WTC11 (cell line): Measurements from ENCODE around the gene SDF2. TPM values are rescaled to one million over a fixed set of nuclear protein-coding genes. Genes with fewer than 3 reads are reported as not detected.

Source experiments
- ATAC-seq: fragments of 200-7000 bp; cut with Tn5 transposase; 2 replicates; pipeline ENCODE4 v1.10.0; 2021; ENCODE audit warnings: mild to moderate bottlenecking, moderate library complexity
- CTCF ChIA-PET: fragments of 300-600 bp; sonication (Branson Sonifier 250); formaldehyde crosslinking; loops from one replicate; lab custom pipeline; 2021; ENCODE audit warnings: antibody characterized with exemption; lab: Charles Lee
- POLR2A ChIA-PET: fragments of 350-600 bp; sonication (Branson Sonifier 250); formaldehyde crosslinking; loops from one replicate; lab custom pipeline; 2021; ENCODE audit warnings: antibody characterized with exemption; lab: Charles Lee
- DNase-seq: peaks from one replicate; pipeline ENCODE4 v3.0.0; 2021; ENCODE audit warnings: low spot score
- H3K27ac Mint-ChIP-seq: 2 replicates; pipeline ENCODE4 v1.8.0; 2021; ENCODE audit warnings: mixed read lengths
- H3K27me3 Mint-ChIP-seq: 2 replicates; pipeline ENCODE4 v1.8.0; 2021; ENCODE audit warnings: low read depth, mild to moderate bottlenecking, moderate library complexity, mixed read lengths
- H3K36me3 Mint-ChIP-seq: 2 replicates; pipeline ENCODE4 v1.8.0; 2021; ENCODE audit warnings: mixed read lengths
- H3K4me1 Mint-ChIP-seq: 2 replicates; pipeline ENCODE4 v1.8.0; 2022; ENCODE audit warnings: mixed read lengths
- H3K4me3 Mint-ChIP-seq: 2 replicates; pipeline ENCODE4 v1.8.0; 2021; ENCODE audit warnings: mild to moderate bottlenecking, moderate library complexity, mixed read lengths
- H3K9me3 Mint-ChIP-seq: 2 replicates; pipeline ENCODE4 v1.8.0; 2021; ENCODE audit warnings: mixed read lengths
- CREB1 ChIP-seq: sonication (generic); formaldehyde crosslinking; IDR thresholded peaks from 2 replicates; pipeline ENCODE4 v1.8.0; 2023; ENCODE audit warnings: mild to moderate bottlenecking, missing genetic modification reagents
- GABPB1 ChIP-seq: sonication (generic); formaldehyde crosslinking; IDR thresholded peaks from 2 replicates; pipeline ENCODE4 v1.8.1; 2023; ENCODE audit warnings: mild to moderate bottlenecking, missing genetic modification reagents
- GTF2I ChIP-seq: fragments of 250-450 bp; sonication (Bioruptor Pico); conservative IDR thresholded peaks from 2 replicates; pipeline ENCODE4 v1.4.0; 2021; ENCODE audit warnings: mild to moderate bottlenecking
- JAZF1 ChIP-seq: fragments of 250-450 bp; sonication (Bioruptor Pico); IDR thresholded peaks from 2 replicates; pipeline ENCODE4 v1.9.0; 2021; ENCODE audit warnings: moderate library complexity, mild to moderate bottlenecking, inconsistent platforms
- JUN ChIP-seq: sonication (generic); formaldehyde crosslinking; IDR thresholded peaks from 2 replicates; pipeline ENCODE4 v1.8.0; 2023; ENCODE audit warnings: mild to moderate bottlenecking, missing genetic modification reagents
- NFATC4 ChIP-seq: fragments of 250-450 bp; sonication (Bioruptor Pico); IDR thresholded peaks from 2 replicates; pipeline ENCODE4 v1.9.0; 2021; ENCODE audit warnings: mild to moderate bottlenecking
- RELA ChIP-seq: sonication (generic); formaldehyde crosslinking; IDR thresholded peaks from 2 replicates; pipeline ENCODE4 v1.8.1; 2022; ENCODE audit warnings: missing genetic modification reagents, mild to moderate bottlenecking, borderline replicate concordance
- SMAD4 ChIP-seq: sonication (generic); formaldehyde crosslinking; IDR thresholded peaks from 2 replicates; pipeline ENCODE4 v1.8.0; 2022; ENCODE audit warnings: mild to moderate bottlenecking, missing genetic modification reagents
- SOX15 ChIP-seq: fragments of 250-450 bp; sonication (Bioruptor Pico); IDR thresholded peaks from 2 replicates; pipeline ENCODE4 v1.9.0; 2021; ENCODE audit warnings: mild to moderate bottlenecking
- TEAD1 ChIP-seq: sonication (generic); formaldehyde crosslinking; IDR thresholded peaks from 2 replicates; pipeline ENCODE4 v1.8.0; 2022; ENCODE audit warnings: mild to moderate bottlenecking, missing genetic modification reagents
- TP53 ChIP-seq: sonication (generic); formaldehyde crosslinking; IDR thresholded peaks from 2 replicates; pipeline ENCODE4 v1.8.1; 2023; ENCODE audit warnings: mild to moderate bottlenecking, missing genetic modification reagents
- ZNF219 ChIP-seq: sonication (generic); formaldehyde crosslinking; IDR thresholded peaks from 2 replicates; pipeline ENCODE4 v1.8.0; 2023; ENCODE audit warnings: missing genetic modification reagents, mild to moderate bottlenecking, borderline replicate concordance
- total RNA-seq: library from RNA; stranded (reverse); gene quantifications from 3 replicates; pipeline ENCODE4 v1.2.3, GENCODE V29; 2021
- TF ChIP-seq, protein P1 (sequence below): sonication (generic); formaldehyde crosslinking; IDR thresholded peaks from 2 replicates; pipeline ENCODE4 v1.8.1; 2023; ENCODE audit warnings: mild to moderate bottlenecking, missing genetic modification reagents
- TF ChIP-seq, protein P2 (sequence below): sonication (generic); formaldehyde crosslinking; IDR thresholded peaks from 2 replicates; pipeline ENCODE4 v1.8.0; 2022; ENCODE audit warnings: mild to moderate bottlenecking, missing genetic modification reagents
- TF ChIP-seq, protein P3 (sequence below): sonication (generic); formaldehyde crosslinking; IDR thresholded peaks from 2 replicates; pipeline ENCODE4 v1.8.1; 2022; ENCODE audit warnings: mild to moderate bottlenecking, moderate library complexity, missing genetic modification reagents
- TF ChIP-seq, protein P4 (sequence below): sonication (generic); formaldehyde crosslinking; IDR thresholded peaks from 2 replicates; pipeline ENCODE4 v1.8.0; 2022; ENCODE audit warnings: missing genetic modification reagents
- TF ChIP-seq, protein P5 (sequence below): fragments of 250-450 bp; sonication (Bioruptor Pico); conservative IDR thresholded peaks from 2 replicates; pipeline ENCODE4 v1.9.0; 2021; ENCODE audit warnings: mild to moderate bottlenecking
- TF ChIP-seq, protein P6 (sequence below): sonication (generic); formaldehyde crosslinking; conservative IDR thresholded peaks from 2 replicates; pipeline ENCODE4 v1.8.1; 2023; ENCODE audit warnings: mild to moderate bottlenecking, low read depth, missing genetic modification reagents, moderate library complexity

The SDF2 gene
- total RNA-seq, 1 experiment from 2014 or later, result 49.4 TPM

DNA sequence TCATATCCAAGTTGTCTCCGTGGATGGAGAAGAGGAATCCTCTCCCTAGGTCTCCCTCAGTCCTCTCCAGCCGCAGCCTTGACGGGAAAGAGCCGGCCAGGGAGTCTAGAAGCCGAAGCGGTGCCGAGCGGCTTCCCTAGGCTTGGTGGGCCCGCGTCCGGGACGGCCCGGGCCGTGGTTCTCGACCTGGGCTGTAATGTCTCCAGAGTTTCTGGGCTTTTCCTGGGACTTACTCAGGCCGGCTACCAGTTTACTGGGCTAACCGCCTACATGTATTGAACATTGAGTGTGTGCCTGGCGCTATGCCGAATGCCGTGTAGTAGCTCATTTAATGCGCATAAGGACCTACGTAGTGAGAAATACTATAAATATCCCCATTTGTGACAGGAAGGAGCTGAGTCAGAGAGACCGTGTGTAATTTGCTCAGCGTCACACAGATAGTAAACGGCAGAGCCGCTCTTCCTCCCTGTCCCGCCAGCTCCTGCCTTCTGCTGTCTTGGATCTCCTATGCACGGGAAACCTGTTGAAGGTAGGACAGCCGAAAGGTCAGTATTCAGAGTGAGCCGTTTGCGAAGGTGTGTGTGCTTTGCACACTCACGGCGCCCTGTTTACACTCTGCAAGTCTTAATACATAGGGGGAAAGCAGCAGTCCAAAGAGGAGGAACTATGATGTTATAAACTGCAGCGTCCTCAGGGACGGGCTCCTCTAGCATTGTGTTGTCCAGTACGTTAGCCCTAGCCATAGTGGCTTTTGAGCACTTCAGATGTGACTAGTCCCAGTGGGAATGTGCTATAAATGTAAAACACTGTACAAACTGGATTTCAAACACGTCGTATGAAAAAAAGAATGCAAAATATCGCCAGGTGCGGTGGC is 62.2 kb downstream of the SDF2 start:
- Mint-ChIP-seq H3K4me1 (peaks cover 16% of the 10 kb centered on the region), H3K27ac (peak overlapping the region; percentile 86; the same call in 1 of the 2 replicates), H3K9me3 (no peaks in the 10 kb centered on the region), H3K36me3 (peaks cover 20% of the 10 kb centered on the region), H3K4me3 (peak overlapping the region; percentile 94), H3K27me3 (peaks cover 4% of the 10 kb centered on the region)
- DNase-seq, result no peak
- ChIA-PET POLR2A (interaction anchor here (0.6 to 1.2 kb wide), 6 partner anchors 11 to 111 kb away, joined by 3 to 5 read pairs (median 3); partner anchors contain the start of genes ALDOC and PIGS), CTCF (interaction anchor here (0.6 to 1.5 kb wide), 5 partner anchors 14 to 152 kb away, joined by 3 to 5 read pairs (median 4); partner anchors contain the start of gene RSKR)
- ATAC-seq, result peak; percentile 63
- no peak for TF ChIP-seq TEAD1 (CRISPR knock-in tag)
- TF ChIP-seq GABPB1 (CRISPR knock-in tag), result no peak
- 0 out of 2 replicates have a peak, but pooled peaks have one; percentile 3 for TF ChIP-seq SMAD4 (CRISPR knock-in tag)
- TF ChIP-seq, protein P1, sequence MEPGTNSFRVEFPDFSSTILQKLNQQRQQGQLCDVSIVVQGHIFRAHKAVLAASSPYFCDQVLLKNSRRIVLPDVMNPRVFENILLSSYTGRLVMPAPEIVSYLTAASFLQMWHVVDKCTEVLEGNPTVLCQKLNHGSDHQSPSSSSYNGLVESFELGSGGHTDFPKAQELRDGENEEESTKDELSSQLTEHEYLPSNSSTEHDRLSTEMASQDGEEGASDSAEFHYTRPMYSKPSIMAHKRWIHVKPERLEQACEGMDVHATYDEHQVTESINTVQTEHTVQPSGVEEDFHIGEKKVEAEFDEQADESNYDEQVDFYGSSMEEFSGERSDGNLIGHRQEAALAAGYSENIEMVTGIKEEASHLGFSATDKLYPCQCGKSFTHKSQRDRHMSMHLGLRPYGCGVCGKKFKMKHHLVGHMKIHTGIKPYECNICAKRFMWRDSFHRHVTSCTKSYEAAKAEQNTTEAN (CRISPR knock-in tag), result 0 out of 2 replicates have a peak, but pooled peaks have one; percentile 32
- TF ChIP-seq, protein P2, sequence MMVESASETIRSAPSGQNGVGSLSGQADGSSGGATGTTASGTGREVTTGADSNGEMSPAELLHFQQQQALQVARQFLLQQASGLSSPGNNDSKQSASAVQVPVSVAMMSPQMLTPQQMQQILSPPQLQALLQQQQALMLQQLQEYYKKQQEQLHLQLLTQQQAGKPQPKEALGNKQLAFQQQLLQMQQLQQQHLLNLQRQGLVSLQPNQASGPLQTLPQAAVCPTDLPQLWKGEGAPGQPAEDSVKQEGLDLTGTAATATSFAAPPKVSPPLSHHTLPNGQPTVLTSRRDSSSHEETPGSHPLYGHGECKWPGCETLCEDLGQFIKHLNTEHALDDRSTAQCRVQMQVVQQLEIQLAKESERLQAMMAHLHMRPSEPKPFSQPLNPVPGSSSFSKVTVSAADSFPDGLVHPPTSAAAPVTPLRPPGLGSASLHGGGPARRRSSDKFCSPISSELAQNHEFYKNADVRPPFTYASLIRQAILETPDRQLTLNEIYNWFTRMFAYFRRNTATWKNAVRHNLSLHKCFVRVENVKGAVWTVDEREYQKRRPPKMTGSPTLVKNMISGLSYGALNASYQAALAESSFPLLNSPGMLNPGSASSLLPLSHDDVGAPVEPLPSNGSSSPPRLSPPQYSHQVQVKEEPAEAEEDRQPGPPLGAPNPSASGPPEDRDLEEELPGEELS (CRISPR knock-in tag), result no peak
- TF ChIP-seq GTF2I (CRISPR knock-in tag), result peak; percentile 50; the same call in 1 of the 2 replicates
- 0 out of 2 replicates have a peak, but pooled peaks have one; percentile 16 for TF ChIP-seq NFATC4 (CRISPR knock-in tag)
- TF ChIP-seq RELA (CRISPR knock-in tag), result 0 out of 2 replicates have a peak, but pooled peaks have one; percentile 14

DNA sequence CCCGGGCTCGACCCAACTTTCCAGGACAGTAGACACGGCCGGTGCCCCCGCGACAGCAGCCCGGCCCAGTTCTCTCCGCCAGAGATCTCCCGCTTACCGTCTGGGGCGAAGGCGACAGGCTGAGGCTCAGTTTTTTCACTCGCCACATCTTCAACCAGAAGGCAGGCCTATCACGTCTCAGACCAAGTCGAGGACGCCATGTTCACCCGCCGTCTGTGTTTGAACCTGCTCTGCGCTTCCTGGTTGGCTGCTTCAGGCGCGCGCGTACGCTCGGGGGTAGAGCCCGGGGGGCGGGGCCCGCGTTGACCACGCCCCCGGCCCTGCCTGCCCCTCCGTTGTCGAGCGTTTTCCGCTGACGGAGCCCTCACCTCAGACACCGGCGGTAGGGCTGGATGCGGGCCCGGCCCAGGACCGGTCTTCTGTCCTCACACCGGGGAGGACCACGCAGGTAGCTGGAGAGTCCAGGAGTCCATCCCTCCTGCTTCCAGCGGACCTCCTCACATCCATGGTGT is 62.9 kb downstream of the SDF2 start, which contains the start of gene SPAG5:
Gene SPAG5 (minus strand): TSS at position 227 of the 512 bp plus-strand sequence. CDS start 79 bp downstream, at position 148.
- Mint-ChIP-seq H3K27ac (peak within 1 kb of the TSS; percentile 90), H3K27me3 (peaks cover 4% of the 10 kb centered on the region), H3K4me3 (peak within 1 kb of the TSS; percentile 94), H3K4me1 (peaks cover 16% of the 10 kb centered on the region), H3K9me3 (no peaks in the 10 kb centered on the region), H3K36me3 (peaks cover 20% of the 10 kb centered on the region)
- DNase-seq (peak; percentile 95), ATAC-seq (peak; percentile 92)
- ChIA-PET CTCF (interaction anchor here (0.6 to 1.5 kb wide), 6 partner anchors 14 to 152 kb away, joined by 3 to 5 read pairs (median 4); partner anchors contain the start of gene RSKR), POLR2A (interaction anchor here (0.7 to 1.2 kb wide), 4 partner anchors 12 to 112 kb away, joined by 3 to 5 read pairs (median 3); partner anchors contain the start of genes ALDOC and PIGS)
- TF ChIP-seq, protein P3, sequence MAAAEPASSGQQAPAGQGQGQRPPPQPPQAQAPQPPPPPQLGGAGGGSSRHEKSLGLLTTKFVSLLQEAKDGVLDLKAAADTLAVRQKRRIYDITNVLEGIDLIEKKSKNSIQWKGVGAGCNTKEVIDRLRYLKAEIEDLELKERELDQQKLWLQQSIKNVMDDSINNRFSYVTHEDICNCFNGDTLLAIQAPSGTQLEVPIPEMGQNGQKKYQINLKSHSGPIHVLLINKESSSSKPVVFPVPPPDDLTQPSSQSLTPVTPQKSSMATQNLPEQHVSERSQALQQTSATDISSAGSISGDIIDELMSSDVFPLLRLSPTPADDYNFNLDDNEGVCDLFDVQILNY (CRISPR knock-in tag), result peak; percentile 84
- TF ChIP-seq, protein P4, sequence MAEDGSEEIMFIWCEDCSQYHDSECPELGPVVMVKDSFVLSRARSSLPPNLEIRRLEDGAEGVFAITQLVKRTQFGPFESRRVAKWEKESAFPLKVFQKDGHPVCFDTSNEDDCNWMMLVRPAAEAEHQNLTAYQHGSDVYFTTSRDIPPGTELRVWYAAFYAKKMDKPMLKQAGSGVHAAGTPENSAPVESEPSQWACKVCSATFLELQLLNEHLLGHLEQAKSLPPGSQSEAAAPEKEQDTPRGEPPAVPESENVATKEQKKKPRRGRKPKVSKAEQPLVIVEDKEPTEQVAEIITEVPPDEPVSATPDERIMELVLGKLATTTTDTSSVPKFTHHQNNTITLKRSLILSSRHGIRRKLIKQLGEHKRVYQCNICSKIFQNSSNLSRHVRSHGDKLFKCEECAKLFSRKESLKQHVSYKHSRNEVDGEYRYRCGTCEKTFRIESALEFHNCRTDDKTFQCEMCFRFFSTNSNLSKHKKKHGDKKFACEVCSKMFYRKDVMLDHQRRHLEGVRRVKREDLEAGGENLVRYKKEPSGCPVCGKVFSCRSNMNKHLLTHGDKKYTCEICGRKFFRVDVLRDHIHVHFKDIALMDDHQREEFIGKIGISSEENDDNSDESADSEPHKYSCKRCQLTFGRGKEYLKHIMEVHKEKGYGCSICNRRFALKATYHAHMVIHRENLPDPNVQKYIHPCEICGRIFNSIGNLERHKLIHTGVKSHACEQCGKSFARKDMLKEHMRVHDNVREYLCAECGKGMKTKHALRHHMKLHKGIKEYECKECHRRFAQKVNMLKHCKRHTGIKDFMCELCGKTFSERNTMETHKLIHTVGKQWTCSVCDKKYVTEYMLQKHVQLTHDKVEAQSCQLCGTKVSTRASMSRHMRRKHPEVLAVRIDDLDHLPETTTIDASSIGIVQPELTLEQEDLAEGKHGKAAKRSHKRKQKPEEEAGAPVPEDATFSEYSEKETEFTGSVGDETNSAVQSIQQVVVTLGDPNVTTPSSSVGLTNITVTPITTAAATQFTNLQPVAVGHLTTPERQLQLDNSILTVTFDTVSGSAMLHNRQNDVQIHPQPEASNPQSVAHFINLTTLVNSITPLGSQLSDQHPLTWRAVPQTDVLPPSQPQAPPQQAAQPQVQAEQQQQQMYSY (CRISPR knock-in tag), result no peak
- TF ChIP-seq, protein P5, sequence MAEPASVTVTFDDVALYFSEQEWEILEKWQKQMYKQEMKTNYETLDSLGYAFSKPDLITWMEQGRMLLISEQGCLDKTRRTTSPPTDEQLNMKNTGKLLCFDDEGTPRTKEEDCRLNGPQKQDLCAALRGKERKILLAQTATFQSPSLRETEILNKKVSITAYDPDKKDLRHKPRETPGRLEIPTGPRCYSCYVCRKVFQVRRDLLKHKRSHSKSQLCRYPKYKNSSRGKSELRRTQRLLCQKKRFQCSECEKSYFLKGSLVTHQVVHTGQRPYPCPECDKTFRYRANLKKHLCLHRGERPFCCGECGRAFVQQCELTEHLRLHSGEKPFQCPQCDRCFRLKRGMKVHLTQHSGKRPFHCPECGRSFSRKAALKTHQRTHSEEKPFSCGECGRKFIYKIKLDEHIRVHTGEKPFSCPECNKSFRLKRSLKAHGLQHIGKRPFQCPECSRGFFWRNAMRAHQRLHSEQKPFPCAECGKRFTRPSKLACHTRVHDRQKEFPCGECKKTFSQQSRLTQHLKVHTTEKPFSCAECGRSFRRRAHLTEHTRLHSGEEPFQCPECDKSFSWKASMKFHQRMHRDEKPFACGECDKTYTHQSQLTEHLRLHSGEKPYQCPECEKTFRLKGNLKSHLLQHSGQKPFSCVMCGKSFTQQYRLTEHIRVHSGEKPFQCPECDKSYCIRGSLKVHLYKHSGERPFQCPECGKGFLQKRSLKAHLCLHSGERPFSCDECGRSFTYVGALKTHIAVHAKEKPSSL (CRISPR knock-in tag), result no peak
- TF ChIP-seq JUN (no peak), ZNF219 (CRISPR knock-in tag) (no peak), SOX15 (CRISPR knock-in tag) (no peak), TP53 (CRISPR knock-in tag) (no peak), CREB1 (CRISPR knock-in tag) (no peak), NFATC4 (CRISPR knock-in tag) (no peak), JAZF1 (CRISPR knock-in tag) (no peak)
- TF ChIP-seq, protein P6, sequence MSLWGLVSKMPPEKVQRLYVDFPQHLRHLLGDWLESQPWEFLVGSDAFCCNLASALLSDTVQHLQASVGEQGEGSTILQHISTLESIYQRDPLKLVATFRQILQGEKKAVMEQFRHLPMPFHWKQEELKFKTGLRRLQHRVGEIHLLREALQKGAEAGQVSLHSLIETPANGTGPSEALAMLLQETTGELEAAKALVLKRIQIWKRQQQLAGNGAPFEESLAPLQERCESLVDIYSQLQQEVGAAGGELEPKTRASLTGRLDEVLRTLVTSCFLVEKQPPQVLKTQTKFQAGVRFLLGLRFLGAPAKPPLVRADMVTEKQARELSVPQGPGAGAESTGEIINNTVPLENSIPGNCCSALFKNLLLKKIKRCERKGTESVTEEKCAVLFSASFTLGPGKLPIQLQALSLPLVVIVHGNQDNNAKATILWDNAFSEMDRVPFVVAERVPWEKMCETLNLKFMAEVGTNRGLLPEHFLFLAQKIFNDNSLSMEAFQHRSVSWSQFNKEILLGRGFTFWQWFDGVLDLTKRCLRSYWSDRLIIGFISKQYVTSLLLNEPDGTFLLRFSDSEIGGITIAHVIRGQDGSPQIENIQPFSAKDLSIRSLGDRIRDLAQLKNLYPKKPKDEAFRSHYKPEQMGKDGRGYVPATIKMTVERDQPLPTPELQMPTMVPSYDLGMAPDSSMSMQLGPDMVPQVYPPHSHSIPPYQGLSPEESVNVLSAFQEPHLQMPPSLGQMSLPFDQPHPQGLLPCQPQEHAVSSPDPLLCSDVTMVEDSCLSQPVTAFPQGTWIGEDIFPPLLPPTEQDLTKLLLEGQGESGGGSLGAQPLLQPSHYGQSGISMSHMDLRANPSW (CRISPR knock-in tag), result no peak
